GM18867 (cell line): ENCODE data around the gene CDPF1.
"Not testable (repeated sequence)": the region's sequence is repeated elsewhere in the genome, so short reads cannot be mapped to it uniquely, and the experiment has no call there.

Experiments used
- ATAC-seq: cut with Tn5 transposase; IDR thresholded peaks from one replicate; pipeline ENCODE4 v1.9.1; 2021; ENCODE audit warnings: mild to moderate bottlenecking, moderate library complexity; ENCODE audit not compliant: unreplicated experiment

CDPF1 gene

GRCh38 chr22:46281866-46282678 is 32.0 kb upstream of the CDPF1 start:
- ATAC-seq: no peak

- peak; percentile 70 for ATAC-seq
Measured at GRCh38 chr22:46280999-46281623, 31.0 kb upstream of the CDPF1 start.

DNA sequence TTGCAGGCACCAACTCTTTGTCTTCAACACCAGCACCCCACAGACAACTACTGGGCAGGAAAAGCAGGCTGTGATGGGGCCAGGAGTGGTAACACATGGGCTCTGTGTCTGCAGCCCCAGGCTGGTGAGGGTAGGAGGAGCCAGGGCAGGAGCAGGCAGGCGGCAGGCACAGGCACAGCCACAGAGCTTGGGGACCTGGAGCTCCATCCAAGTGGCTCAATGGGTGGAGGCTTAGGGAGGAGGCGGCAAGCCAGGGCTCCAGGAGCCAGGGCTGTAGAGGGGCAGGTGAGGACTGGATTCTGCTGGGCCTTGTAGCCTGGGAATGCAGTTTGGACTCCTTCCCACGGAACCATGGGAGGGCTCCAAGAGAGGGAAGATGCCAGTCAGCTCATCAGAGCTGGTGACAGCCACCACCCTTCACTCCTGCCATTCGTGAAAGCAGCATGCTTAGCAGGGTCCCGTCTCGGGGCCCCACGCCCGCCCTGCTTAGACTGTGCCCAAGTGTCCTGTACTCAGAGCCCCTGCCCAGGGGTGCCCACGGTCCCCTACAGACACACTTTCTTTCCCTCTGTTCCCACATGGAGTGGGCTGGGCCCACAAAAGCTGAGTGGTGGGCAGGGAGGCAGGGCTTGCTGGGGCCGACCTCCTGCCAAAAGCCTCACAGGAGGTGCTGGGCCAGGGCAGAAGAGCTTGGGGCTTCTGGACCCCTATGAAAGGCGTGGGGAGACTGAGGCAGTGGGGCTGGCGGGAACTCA is 30.1 kb upstream of the CDPF1 start:
- ATAC-seq: no peak

DNA sequence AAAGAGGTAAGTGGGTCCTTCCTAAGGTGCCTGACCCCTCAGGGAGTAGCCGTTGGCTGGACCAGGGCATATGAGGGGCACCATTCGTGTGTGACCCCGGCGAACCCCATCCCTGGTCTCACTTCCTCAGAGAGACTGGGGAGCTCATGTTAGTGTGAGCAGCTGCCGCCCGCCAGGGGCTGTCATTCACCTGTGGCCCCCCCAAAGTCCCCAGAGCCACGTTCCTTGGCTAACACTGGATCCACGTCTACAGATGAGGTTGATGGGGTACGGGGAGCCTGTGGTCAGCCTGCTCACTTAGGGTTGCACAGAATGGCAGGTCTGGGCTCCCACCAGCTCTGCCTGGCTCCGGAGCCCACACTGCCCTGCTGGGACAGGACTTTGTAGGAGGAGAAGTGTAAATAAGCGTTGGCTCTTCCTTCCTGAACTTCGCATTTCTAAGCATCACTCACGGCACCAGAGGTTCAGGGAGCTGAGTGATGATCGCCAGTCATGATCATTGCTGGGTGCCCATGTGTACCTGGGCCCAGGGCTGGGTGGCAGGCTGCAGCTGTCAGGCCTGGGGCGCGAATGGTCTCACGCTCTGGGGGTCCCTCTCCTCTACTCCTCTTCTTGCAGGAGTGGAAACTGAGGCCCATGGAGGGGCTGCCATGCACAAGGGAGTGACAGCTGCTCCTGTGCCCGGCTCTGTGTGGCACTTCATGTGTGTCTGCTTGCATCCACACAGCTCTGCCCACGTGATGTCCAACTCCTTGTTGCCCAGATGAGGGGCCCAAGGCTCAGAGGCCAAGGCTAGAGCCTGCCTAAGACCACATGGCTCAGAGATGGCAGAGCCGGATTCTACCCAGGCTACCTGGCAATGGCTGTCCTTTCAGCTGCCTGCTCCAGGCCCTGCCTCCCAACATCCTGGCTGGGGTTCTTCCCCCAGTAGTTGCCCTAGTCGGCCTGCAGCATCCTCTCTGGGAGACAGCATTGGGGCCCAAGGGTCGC is 28.9 kb upstream of the CDPF1 start:
- ATAC-seq: no peak

GRCh38 chr22:46276563-46276962 is 26.5 kb upstream of the CDPF1 start:
- no peak for ATAC-seq

DNA sequence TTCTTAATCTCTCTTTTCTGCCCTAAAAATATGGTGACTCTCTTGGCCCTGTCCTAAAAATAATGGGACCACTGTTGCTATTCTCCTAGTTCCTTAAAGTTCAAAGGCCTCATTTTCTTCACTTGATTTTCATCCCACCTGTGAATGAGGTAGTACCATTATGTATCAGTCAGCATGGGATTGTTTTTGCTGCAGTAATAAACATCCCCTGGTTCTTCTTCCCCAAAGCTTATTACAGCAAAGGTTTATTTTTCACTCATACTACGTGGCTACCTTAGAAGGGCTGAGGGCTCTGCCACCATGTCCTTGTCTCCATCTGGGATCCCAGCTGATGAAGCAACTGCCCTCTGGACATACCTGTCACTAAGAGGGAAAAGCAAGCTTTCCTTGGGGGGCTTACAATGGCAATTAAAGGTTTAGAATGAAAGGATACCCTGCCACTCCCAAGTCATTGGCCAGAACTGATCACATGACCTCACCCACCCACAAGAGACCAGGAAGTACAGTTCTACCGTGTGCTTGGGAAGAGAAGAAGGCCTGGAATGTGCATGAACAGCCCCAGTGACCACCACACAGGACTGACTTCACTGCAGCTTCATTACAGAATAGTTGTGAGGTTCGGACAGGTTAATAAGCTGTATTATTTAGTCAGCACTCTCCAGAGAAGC is 25.5 kb upstream of the CDPF1 start:
- ATAC-seq: no peak

GRCh38 chr22:46274381-46274780 is 24.3 kb upstream of the CDPF1 start:
- no peak for ATAC-seq

GRCh38 chr22:46273432-46274148 is 23.5 kb upstream of the CDPF1 start:
- no peak for ATAC-seq

- ATAC-seq: no peak
Measured at GRCh38 chr22:46272762-46273431, 22.8 kb upstream of the CDPF1 start.

- ATAC-seq: no peak
Measured at GRCh38 chr22:46272196-46272595, 22.1 kb upstream of the CDPF1 start.

GRCh38 chr22:46269564-46269963 is 19.5 kb upstream of the CDPF1 start:
- ATAC-seq: no peak

GRCh38 chr22:46267431-46268279 is 17.6 kb upstream of the CDPF1 start, which contains the start of gene TTC38:
TSS of gene TTC38 (plus strand) at chr22:46268008. CDS start at chr22:46268040, 32 bp downstream.
- ATAC-seq: peak; percentile 80

DNA sequence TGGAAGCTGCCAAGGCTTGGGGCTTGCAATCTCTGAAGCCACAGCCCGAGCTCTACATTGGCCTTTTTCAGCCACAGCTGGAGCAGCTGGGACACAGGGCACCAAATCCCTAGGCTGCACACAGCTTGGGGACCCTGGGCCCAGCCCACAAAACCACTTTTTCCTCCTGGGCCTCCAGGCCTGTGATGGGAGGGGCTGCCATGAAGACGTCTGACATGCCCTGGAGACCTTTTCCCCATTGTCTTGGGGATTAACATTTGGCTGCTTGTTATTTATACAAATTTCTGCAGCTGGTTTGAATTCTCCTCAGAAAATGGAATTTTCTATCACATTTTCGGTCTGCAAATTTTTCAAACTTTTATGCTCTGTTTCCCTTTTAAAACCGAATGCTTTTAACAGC is 15.5 kb upstream of the CDPF1 start:
- ATAC-seq: not testable (repeated sequence)

DNA sequence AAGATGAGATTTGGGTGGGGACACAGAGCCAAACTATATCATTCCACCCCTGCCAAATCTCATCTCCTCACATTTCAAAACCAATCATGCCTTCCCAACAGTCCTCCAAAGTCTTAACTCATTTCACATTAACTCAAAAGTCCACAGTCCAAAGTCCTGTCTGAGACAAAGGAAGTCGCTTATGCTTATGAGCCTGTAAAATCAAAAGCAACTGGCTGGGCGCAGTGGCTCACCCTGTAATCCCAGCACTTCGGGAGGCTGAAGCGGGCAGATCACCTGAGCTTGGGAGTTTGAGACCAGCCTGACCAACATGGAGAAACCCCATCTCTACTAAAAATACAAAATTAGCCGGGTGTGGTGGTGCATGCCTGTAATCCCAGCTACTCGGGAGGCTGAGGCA is 14.4 kb upstream of the CDPF1 start:
- ATAC-seq: not testable (repeated sequence)

DNA sequence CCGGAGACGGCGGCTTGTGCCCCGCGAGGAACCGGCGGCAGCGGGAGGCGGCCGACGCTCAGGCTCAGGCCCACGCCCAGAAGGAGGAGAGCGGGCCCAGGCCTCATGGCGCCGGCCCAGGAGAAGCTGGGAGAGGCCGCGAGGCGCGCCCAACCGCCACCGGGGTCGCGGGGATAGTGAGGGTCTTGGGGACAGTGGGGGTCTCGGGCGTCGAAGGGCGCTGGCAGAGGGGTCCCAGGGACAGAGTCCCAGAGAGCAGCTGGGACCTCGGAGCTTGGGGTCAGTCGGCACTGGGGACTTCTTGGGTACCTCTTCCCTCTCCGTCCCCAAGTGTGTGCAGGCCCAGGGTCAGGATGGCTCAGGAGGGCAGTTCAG is 13.1 kb upstream of the CDPF1 start, which contains the start of gene PKDREJ:
Gene PKDREJ, minus strand, starts transcription at position 128 of the 375 bp plus-strand sequence. Its CDS starts 21 bp downstream, at position 107.
- no peak for ATAC-seq

DNA sequence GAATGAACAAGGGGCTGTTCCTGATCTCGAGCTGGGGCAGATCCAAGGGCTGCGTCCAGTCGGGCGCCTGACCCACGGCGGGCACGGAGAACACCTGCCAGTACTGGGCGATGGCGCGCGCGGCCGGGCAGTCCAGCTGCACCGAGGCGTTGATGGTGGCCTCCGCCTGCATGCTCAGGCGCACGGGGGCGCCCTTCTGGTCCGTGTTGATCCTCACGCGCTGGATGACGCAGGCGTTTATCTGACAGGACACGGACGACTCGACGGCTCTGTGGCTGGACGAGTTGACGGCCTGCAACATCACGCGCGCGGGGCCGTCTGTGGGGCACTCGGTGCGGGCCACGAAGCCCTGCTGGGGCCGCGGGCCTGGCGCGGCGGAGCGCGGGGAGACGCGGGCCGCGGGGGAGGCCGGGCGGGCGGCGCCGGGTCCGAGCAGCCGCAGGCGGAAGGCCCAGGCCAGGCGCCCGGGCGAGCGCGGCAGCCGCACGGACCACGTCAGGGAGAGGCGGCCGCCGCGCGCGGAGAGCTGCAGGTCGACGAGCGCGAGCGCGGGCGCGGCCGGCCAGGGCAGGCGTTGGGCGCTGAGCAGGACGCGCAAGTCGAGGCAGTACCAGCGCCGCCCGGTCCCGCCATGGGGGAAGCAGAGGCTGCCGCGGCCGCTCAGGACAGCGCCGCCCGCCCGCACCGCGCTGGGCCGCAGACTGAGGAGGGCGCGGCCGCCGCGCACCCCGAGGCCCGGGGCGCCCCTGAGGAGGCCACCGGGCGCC is 12.5 kb upstream of the CDPF1 start:
- ATAC-seq: no peak

DNA sequence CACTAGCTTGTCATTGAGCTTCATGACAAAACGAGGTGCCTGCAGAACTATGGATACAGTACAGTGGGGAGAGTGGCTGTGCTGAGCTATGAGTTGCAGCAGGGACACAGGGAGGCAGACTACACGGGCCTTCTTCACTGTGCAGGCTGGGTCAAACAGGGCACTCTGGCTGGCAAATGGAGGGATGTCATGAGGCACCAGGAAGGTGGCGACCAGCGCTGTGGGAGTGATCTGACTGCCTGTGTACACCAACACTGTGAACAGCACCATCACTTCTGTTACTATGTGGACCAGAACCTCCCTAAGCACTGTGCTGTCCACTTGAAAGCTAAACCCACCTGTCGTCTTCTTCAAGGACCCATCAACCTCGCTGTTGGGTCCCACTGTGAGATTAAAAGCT is 9.9 kb upstream of the CDPF1 start:
- no peak for ATAC-seq
